Measurements from ENCODE around the gene PRDM16.

Gene PRDM16

DNA sequence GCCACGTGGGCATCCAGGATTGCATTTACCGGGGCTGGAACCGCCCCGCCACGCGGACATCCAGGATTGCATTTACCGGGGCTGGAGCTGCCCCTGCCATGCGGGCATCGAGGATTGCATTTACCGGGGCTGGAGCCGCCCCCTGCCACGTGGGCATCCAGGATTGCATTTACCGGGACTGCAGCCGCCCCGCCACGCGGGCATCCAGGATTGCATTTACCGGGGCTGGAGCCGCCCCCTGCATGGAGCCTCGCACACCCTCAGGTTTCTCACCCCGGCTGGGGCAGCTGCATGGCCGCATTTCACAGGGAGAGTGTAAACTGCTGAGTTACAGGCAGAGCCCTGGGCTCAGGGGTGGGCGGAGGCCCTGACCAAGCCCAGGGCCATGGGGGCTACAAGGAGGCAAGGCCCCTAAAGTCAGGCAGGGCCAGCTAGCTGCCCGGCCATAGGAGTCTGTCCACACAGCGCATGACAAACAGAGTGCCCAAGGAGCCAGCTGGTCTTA, 218.7 kb downstream of the PRDM16 start:
- ATAC-seq (ENCODE audit: insufficient read depth, low read depth) (no peak), DNase-seq (no peak)
- H3K4me1 ChIP-seq (ENCODE audit: insufficient read depth, low read length), result no peaks in the 10 kb centered on the region
- no peak overlapping the region for H2AFZ ChIP-seq (ENCODE audit: low read depth, low read length)
- TF ChIP-seq EZH2 (IDR thresholded peaks at IDR 0.05; ENCODE audit: borderline replicate concordance, low read depth, low read length, severe bottlenecking), result no peak
- TF ChIP-seq, protein P1, sequence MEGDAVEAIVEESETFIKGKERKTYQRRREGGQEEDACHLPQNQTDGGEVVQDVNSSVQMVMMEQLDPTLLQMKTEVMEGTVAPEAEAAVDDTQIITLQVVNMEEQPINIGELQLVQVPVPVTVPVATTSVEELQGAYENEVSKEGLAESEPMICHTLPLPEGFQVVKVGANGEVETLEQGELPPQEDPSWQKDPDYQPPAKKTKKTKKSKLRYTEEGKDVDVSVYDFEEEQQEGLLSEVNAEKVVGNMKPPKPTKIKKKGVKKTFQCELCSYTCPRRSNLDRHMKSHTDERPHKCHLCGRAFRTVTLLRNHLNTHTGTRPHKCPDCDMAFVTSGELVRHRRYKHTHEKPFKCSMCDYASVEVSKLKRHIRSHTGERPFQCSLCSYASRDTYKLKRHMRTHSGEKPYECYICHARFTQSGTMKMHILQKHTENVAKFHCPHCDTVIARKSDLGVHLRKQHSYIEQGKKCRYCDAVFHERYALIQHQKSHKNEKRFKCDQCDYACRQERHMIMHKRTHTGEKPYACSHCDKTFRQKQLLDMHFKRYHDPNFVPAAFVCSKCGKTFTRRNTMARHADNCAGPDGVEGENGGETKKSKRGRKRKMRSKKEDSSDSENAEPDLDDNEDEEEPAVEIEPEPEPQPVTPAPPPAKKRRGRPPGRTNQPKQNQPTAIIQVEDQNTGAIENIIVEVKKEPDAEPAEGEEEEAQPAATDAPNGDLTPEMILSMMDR (IDR thresholded peaks at IDR 0.05; ENCODE audit: borderline replicate concordance, extremely low read depth, low read length, poor library complexity, severe bottlenecking), result no peak
- no peak overlapping the region for H3K9ac ChIP-seq (ENCODE audit: low read depth, low read length)
- H3K27ac ChIP-seq (ENCODE audit: low read length), result no peak overlapping the region
- peaks cover 7% of the 10 kb centered on the region for H4K20me1 ChIP-seq (ENCODE audit: insufficient read depth, low read length)
- no peaks in the 10 kb centered on the region for H3K9me3 ChIP-seq (ENCODE audit: insufficient read depth, low read length, severe bottlenecking)
- H3K79me2 ChIP-seq (ENCODE audit: insufficient read depth, low read length), result no peaks in the 10 kb centered on the region
- H3K4me3 ChIP-seq (ENCODE audit: low read depth in 1 of 2, low read length in 2 of 2), result no peak overlapping the region
- no peak overlapping the region for H3K4me2 ChIP-seq (ENCODE audit: insufficient read depth, low read length)
- no peaks in the 10 kb centered on the region for H3K36me3 ChIP-seq (ENCODE audit: insufficient read depth, low read length)
- no peaks in the 10 kb centered on the region for H3K27me3 ChIP-seq (ENCODE audit: insufficient read depth, low read length, poor library complexity)

GRCh38 chr1:3289502-3289901, 220.5 kb downstream of the PRDM16 start:
- Histone ChIP-seq H2AFZ (ENCODE audit: low read depth, low read length) (no peak overlapping the region), H3K27me3 (ENCODE audit: insufficient read depth, low read length, poor library complexity) (no peaks in the 10 kb centered on the region), H3K4me2 (ENCODE audit: insufficient read depth, low read length) (no peak overlapping the region), H3K27ac (ENCODE audit: low read length) (no peak overlapping the region), H3K9ac (ENCODE audit: low read depth, low read length) (no peak overlapping the region), H3K36me3 (ENCODE audit: insufficient read depth, low read length) (no peaks in the 10 kb centered on the region), H4K20me1 (ENCODE audit: insufficient read depth, low read length) (peaks cover 9% of the 10 kb centered on the region), H3K4me3 (ENCODE audit: low read depth in 1 of 2, low read length in 2 of 2) (no peak overlapping the region), H3K9me3 (ENCODE audit: insufficient read depth, low read length, severe bottlenecking) (no peaks in the 10 kb centered on the region), H3K79me2 (ENCODE audit: insufficient read depth, low read length) (no peaks in the 10 kb centered on the region), H3K4me1 (ENCODE audit: insufficient read depth, low read length) (no peaks in the 10 kb centered on the region)
- no peak for TF ChIP-seq EZH2 (IDR thresholded peaks at IDR 0.05; ENCODE audit: borderline replicate concordance, low read depth, low read length, severe bottlenecking)
- TF ChIP-seq, protein P1 (IDR thresholded peaks at IDR 0.05; ENCODE audit: borderline replicate concordance, extremely low read depth, low read length, poor library complexity, severe bottlenecking), result no peak
- DNase-seq, result no peak
- no peak for ATAC-seq (ENCODE audit: insufficient read depth, low read depth)

- H3K9ac ChIP-seq (ENCODE audit: low read depth, low read length), result no peak overlapping the region
- TF ChIP-seq, protein P1 (IDR thresholded peaks at IDR 0.05; ENCODE audit: borderline replicate concordance, extremely low read depth, low read length, poor library complexity, severe bottlenecking), result no peak
- no peak for TF ChIP-seq EZH2 (IDR thresholded peaks at IDR 0.05; ENCODE audit: borderline replicate concordance, low read depth, low read length, severe bottlenecking)
- no peak overlapping the region for H3K27ac ChIP-seq (ENCODE audit: low read length)
- DNase-seq (no peak), ATAC-seq (ENCODE audit: insufficient read depth, low read depth) (no peak)
- no peak overlapping the region for H2AFZ ChIP-seq (ENCODE audit: low read depth, low read length)
- no peaks in the 10 kb centered on the region for H3K27me3 ChIP-seq (ENCODE audit: insufficient read depth, low read length, poor library complexity)
- peaks cover 9% of the 10 kb centered on the region for H4K20me1 ChIP-seq (ENCODE audit: insufficient read depth, low read length)
- H3K4me3 ChIP-seq (ENCODE audit: low read depth in 1 of 2, low read length in 2 of 2), result no peak overlapping the region
- no peaks in the 10 kb centered on the region for H3K79me2 ChIP-seq (ENCODE audit: insufficient read depth, low read length)
- H3K4me2 ChIP-seq (ENCODE audit: insufficient read depth, low read length), result no peak overlapping the region
- H3K9me3 ChIP-seq (ENCODE audit: insufficient read depth, low read length, severe bottlenecking), result no peaks in the 10 kb centered on the region
- no peaks in the 10 kb centered on the region for H3K36me3 ChIP-seq (ENCODE audit: insufficient read depth, low read length)
- no peaks in the 10 kb centered on the region for H3K4me1 ChIP-seq (ENCODE audit: insufficient read depth, low read length)
Measured at GRCh38 chr1:3290438-3290837, 221.4 kb downstream of the PRDM16 start.

DNA sequence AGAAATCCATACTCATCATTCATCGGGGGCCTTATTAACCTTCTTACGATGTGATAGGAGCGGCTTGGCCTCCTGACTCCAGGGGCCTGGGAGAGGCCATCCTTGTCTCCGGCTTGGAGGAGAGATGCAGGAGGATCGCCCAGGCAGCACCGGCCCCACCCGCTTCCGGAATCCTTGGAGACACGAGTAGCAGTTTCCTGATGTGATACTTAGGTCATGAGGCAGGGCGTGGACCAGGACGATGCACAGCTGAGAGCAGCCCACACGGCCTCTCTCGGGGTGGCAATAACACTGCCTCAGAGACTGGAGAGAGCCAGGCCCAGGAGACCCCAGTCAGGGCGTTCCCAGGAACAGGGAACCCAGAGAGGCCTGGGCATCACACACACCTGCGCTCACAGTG, 221.9 kb downstream of the PRDM16 start:
- Histone ChIP-seq H3K27me3 (ENCODE audit: insufficient read depth, low read length, poor library complexity) (no peaks in the 10 kb centered on the region), H4K20me1 (ENCODE audit: insufficient read depth, low read length) (peaks cover 9% of the 10 kb centered on the region), H3K36me3 (ENCODE audit: insufficient read depth, low read length) (no peaks in the 10 kb centered on the region)

More for the DNA sequence above, 221.9 kb downstream of the PRDM16 start:
- no peak for ATAC-seq (ENCODE audit: insufficient read depth, low read depth)
- Histone ChIP-seq H2AFZ (ENCODE audit: low read depth, low read length) (no peak overlapping the region), H3K27ac (ENCODE audit: low read length) (no peak overlapping the region), H3K79me2 (ENCODE audit: insufficient read depth, low read length) (no peaks in the 10 kb centered on the region), H3K4me1 (ENCODE audit: insufficient read depth, low read length) (no peaks in the 10 kb centered on the region), H3K4me2 (ENCODE audit: insufficient read depth, low read length) (no peak overlapping the region), H3K9ac (ENCODE audit: low read depth, low read length) (no peak overlapping the region), H3K9me3 (ENCODE audit: insufficient read depth, low read length, severe bottlenecking) (no peaks in the 10 kb centered on the region), H3K4me3 (ENCODE audit: low read depth in 1 of 2, low read length in 2 of 2) (no peak overlapping the region)
- DNase-seq, result no peak
- no peak for TF ChIP-seq EZH2 (IDR thresholded peaks at IDR 0.05; ENCODE audit: borderline replicate concordance, low read depth, low read length, severe bottlenecking)
- TF ChIP-seq, protein P1 (IDR thresholded peaks at IDR 0.05; ENCODE audit: borderline replicate concordance, extremely low read depth, low read length, poor library complexity, severe bottlenecking), result no peak
